ENCODE measurements around the gene EHMT2. TPM values are rescaled to one million over a fixed set of nuclear protein-coding genes. Genes with fewer than 3 reads are reported as not detected.
A peak's percentile ranks its signal among the peaks of the same experiment; 100 is the strongest.
"Not testable (repeated sequence)": the region's sequence is repeated elsewhere in the genome, so short reads cannot be mapped to it uniquely, and the experiment has no call there.

Gene EHMT2
- polyA plus RNA-seq, 2 of the 4 experiments (the other 2 are of a cell fraction) = 15.4 to 32.3 TPM

DNA sequence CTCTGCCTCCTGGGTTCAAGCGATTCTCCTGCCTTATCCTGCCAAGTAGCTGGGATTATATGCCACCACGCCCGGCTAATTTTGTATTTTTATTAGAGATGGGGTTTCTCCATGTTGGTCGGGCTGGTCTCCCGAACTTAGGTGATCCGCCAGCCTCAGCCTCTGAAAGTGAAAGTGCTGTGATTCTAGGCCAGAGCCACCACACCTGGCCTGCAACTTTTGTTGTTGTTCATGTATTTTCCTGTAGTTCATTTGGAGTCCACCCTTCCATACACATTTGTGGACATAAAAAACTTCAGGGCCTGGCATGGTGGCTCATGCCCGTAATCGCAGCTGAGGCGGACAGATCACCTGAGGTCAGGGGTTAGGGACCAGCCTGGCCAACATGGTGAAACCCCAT, 55.4 kb downstream of the EHMT2 start:
- POLR2A ChIA-PET = interaction anchor here (1.4 kb wide), 1 partner anchor 21 kb away, joined by 3 read pairs; the partner anchor contains the start of gene NEU1
- FAIRE-seq = no peak

DNA sequence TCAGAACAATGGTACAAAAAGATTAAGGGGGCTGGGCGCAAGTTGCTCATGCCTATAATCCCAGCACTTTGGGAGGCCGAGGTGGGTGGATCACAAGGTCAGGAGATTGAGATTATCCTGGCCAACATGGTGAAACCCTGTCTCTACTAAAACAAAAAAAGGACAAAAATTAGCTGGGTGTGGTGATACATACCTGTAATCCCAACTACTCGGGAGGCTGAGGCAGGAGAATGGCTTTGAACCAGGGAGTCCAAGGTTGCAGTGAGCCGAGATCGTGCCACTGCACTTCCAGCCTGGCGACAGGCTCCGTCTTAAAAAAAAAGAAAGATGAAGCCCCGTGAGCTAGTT, 57.7 kb downstream of the EHMT2 start:
- POLR2A ChIA-PET = interaction anchor here (1.3 to 2.0 kb wide), 2 partner anchors 12 to 23 kb away, joined by 3 to 6 read pairs; partner anchors contain the start of genes HSPA1B and NEU1
- not testable (repeated sequence) for H3K9me3 ChIP-seq; H3K27ac ChIP-seq; FAIRE-seq; ATAC-seq; H3K4me3 ChIP-seq; DNase-seq (ENCODE audit: low read depth in 1 of 2, low spot score in 1 of 2)
- CTCF ChIA-PET = interaction anchor here (0.7 to 1.3 kb wide), 2 partner anchors 10 to 20 kb away, joined by 3 to 4 read pairs; no protein-coding TSS in a partner anchor
- Histone ChIP-seq H3K4me2 (peak overlapping the region; percentile 99; the same call in 2 of the 3 replicates), H3K4me1 (peaks cover 20% of the 10 kb centered on the region; the same call in 2 of the 3 replicates)
- WGBS (ENCODE audit: missing lambda C conversion rate) = 92% methylated on average over 8 of the region's 8 CpGs

More for the DNA sequence above, 55.4 kb downstream of the EHMT2 start:
- peaks cover 20% of the 10 kb centered on the region; the same call in 2 of the 3 replicates for H3K4me1 ChIP-seq
- ATAC-seq (no peak), DNase-seq (ENCODE audit: low read depth in 1 of 2, low spot score in 1 of 2) (no peak)
- H3K27ac ChIP-seq = no peak overlapping the region
- TF ChIP-seq ZNF302 (CRISPR knock-in tag; IDR thresholded peaks at IDR 0.05) = no peak
- no peak for TF ChIP-seq HOXB13 (CRISPR knock-in tag; IDR thresholded peaks at IDR 0.05; ENCODE audit: low read depth)
- TF ChIP-seq PHF8 (IDR thresholded peaks at IDR 0.05; ENCODE audit: borderline replicate concordance, low read depth) = no peak
- TF ChIP-seq, protein P1, sequence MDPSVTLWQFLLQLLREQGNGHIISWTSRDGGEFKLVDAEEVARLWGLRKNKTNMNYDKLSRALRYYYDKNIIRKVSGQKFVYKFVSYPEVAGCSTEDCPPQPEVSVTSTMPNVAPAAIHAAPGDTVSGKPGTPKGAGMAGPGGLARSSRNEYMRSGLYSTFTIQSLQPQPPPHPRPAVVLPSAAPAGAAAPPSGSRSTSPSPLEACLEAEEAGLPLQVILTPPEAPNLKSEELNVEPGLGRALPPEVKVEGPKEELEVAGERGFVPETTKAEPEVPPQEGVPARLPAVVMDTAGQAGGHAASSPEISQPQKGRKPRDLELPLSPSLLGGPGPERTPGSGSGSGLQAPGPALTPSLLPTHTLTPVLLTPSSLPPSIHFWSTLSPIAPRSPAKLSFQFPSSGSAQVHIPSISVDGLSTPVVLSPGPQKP (IDR thresholded peaks at IDR 0.05; ENCODE audit: low read depth, low read length) = no peak
- TF ChIP-seq RFX5 (IDR thresholded peaks at IDR 0.05) = no peak
- H3K4me2 ChIP-seq = no peak overlapping the region
- H3K4me3 ChIP-seq = no peak overlapping the region
- CTCF ChIA-PET = no interaction called here
- no peaks in the 10 kb centered on the region for H3K9me3 ChIP-seq
- whole genome bisulfite sequencing (ENCODE audit: missing lambda C conversion rate) = 95% methylated on average over 9 of the region's 9 CpGs

DNA sequence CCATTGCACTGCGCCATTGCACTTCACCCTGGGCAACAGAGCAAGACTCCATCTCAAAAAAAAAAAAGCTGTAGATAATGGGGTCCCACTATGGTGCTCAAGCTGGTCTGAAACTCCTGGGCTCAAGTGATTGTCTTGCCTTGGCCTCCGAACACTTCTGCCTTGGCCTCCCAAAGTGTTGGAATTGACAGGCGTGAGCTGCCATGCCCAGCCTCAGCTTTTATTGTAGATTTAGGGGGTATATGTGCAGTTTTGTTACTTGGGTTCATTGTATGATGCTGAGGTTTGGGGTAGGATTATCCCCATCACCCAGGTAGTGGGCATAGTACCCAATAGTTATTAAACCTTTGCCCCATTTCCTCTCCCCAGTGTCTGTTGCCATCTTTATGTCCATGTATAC, 58.5 kb downstream of the EHMT2 start:
- H3K4me2 ChIP-seq = peak overlapping the region; percentile 99
- POLR2A ChIA-PET = interaction anchor here (1.3 to 2.0 kb wide), 2 partner anchors 12 to 24 kb away, joined by 3 to 6 read pairs; partner anchors contain the start of genes HSPA1B and NEU1
- TF ChIP-seq POLR2A (IDR thresholded peaks at IDR 0.05; ENCODE audit: low read length) (no peak), MYC (IDR thresholded peaks at IDR 0.05; ENCODE audit: borderline replicate concordance, low read length) (no peak), SMC3 (IDR thresholded peaks at IDR 0.05) (no peak), FOXS1 (CRISPR knock-in tag; IDR thresholded peaks at IDR 0.05) (no peak), JUN (IDR thresholded peaks at IDR 0.05) (no peak), HDAC2 (IDR thresholded peaks at IDR 0.05) (no peak), CBX8 (IDR thresholded peaks at IDR 0.05) (no peak), RCOR1 (IDR thresholded peaks at IDR 0.05; ENCODE audit: low read depth, low read length) (no peak), HEYL (CRISPR knock-in tag; IDR thresholded peaks at IDR 0.05) (no peak), TP53 (CRISPR knock-in tag; IDR thresholded peaks at IDR 0.05) (no peak), RARB (CRISPR knock-in tag; IDR thresholded peaks at IDR 0.05) (no peak), EHF (CRISPR knock-in tag; IDR thresholded peaks at IDR 0.05) (no peak), RAD21 (conservative IDR thresholded peaks at IDR 0.05 in 1 of 2, IDR thresholded peaks at IDR 0.05 in 1 of 2) (no peak), MAZ (IDR thresholded peaks at IDR 0.05; ENCODE audit: borderline replicate concordance, low read depth, low read length) (no peak)
- TF ChIP-seq, protein P1 (IDR thresholded peaks at IDR 0.05; ENCODE audit: low read depth, low read length) = no peak
- TF ChIP-seq, protein P2, sequence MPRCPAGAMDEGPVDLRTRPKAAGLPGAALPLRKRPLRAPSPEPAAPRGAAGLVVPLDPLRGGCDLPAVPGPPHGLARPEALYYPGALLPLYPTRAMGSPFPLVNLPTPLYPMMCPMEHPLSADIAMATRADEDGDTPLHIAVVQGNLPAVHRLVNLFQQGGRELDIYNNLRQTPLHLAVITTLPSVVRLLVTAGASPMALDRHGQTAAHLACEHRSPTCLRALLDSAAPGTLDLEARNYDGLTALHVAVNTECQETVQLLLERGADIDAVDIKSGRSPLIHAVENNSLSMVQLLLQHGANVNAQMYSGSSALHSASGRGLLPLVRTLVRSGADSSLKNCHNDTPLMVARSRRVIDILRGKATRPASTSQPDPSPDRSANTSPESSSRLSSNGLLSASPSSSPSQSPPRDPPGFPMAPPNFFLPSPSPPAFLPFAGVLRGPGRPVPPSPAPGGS (IDR thresholded peaks at IDR 0.05) = no peak
- H3K4me3 ChIP-seq = peak overlapping the region; percentile 99
- no peaks in the 10 kb centered on the region for H3K9me3 ChIP-seq
- ATAC-seq = no peak
- CTCF ChIA-PET = interaction anchor here (1.4 kb wide), 1 partner anchor 66 kb away, joined by 6 read pairs; no protein-coding TSS in a partner anchor
- DNase-seq (ENCODE audit: low read depth in 1 of 2, low spot score in 1 of 2) = no peak
- FAIRE-seq = no peak
- H3K4me1 ChIP-seq = peaks cover 20% of the 10 kb centered on the region; the same call in 2 of the 3 replicates
- H3K27ac ChIP-seq = no peak overlapping the region
- WGBS (ENCODE audit: missing lambda C conversion rate) = 100% methylated on average over 3 of the region's 3 CpGs

DNA sequence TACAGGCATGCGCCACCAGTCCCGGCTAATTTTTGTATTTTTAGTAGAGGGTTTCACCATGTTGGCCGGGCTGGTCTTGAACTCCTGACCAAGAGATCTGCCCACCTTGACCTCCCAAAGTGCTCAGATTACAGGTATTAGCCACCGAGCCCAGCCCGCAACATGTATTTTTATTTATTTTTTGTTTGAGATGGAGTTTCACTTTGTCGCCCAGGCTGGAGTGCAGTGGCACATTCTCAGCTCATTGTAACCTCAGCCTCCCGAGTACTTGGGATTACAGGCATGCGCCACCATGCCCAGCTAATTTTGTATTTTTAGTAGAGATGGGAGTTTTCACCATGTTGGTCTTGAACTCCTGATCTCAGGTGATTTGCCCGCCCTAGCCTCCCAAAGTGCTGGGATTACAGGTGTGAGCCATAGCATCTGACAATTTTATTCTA, 59.4 kb downstream of the EHMT2 start:
- Histone ChIP-seq H3K4me3 (peak overlapping the region; percentile 99), H3K27ac (peak overlapping the region in 1 of 2 experiments; percentile 99; a peak in 3 of 6 replicates), H3K4me1 (peaks cover 20% of the 10 kb centered on the region; the same call in 2 of the 3 replicates), H3K4me2 (peak overlapping the region; percentile 99)
- ATAC-seq; H3K9me3 ChIP-seq; FAIRE-seq; DNase-seq (ENCODE audit: low read depth in 1 of 2, low spot score in 1 of 2): not testable (repeated sequence)
- WGBS (ENCODE audit: missing lambda C conversion rate) = 78% methylated on average over 7 of the region's 9 CpGs
- ChIA-PET CTCF (interaction anchor here (0.7 to 1.4 kb wide), 3 partner anchors 50 to 85 kb away, joined by 3 to 6 read pairs (median 3); no protein-coding TSS in a partner anchor), POLR2A (interaction anchor here (2.0 kb wide), 1 partner anchor 11 kb away, joined by 6 read pairs; the partner anchor contains the start of gene HSPA1B)

All from A549 (cell line).